Transverse colon (tissue), 4 donors: ENCODE data around the gene DDI2. TPM values are rescaled to one million over a fixed set of nuclear protein-coding genes. Genes with fewer than 3 reads are reported as not detected.

Experiments
- DNase-seq: peaks from one replicate; pipeline ENCODE4 v3.0.0-alpha.2; 2019
- H3K27ac ChIP-seq, 4 donors: fragments of 200-600 bp; sonication (generic); 2 replicates each; pipeline ENCODE4 v1.5.1; 2016 to 2018; ENCODE audit warnings: inconsistent platforms in 4 of 4
- H3K27me3 ChIP-seq: fragments of 200-600 bp; sonication (generic); 2 replicates; pipeline ENCODE4 v1.5.1; 2017; ENCODE audit warnings: inconsistent platforms
- H3K36me3 ChIP-seq, 4 donors: fragments of 200-600 bp; sonication (generic); 2 replicates each; pipeline ENCODE4 v1.5.1; 2017 to 2019; ENCODE audit warnings: inconsistent platforms in 4 of 4
- H3K4me1 ChIP-seq, 4 donors: fragments of 200-600 bp; sonication (generic); 2 replicates each; pipeline ENCODE4 v1.5.1; 2017 to 2020; ENCODE audit warnings: inconsistent platforms in 4 of 4
- H3K4me3 ChIP-seq, 4 donors: fragments of 200-600 bp; sonication (generic); 1 replicate in 1 of 4; 2 replicates in 3 of 4; pipeline versions ENCODE4 v1.5.1 to v1.6.1; 2017 to 2019; ENCODE audit warnings: inconsistent platforms in 4 of 4
- H3K9me3 ChIP-seq, 2 donors: fragments of 200-600 bp; sonication (generic); 2 replicates each; pipeline ENCODE4 v1.5.1; 2017 to 2019; ENCODE audit warnings: inconsistent platforms in 2 of 2
- CTCF ChIP-seq, 5 experiments: fragments of 200-600 bp in 3 of 5; fragments of 450-650 bp in 2 of 5; sonication (generic) in 3 of 5; IDR thresholded peaks; 1 replicate in 2 of 5; 2 replicates in 3 of 5; pipeline ENCODE4 v1.5.1; 2016 to 2017; ENCODE audit warnings: antibody characterized with exemption in 5 of 5, inconsistent platforms in 3 of 5, mild to moderate bottlenecking in 2 of 5, moderate library complexity in 1 of 5
- EP300 ChIP-seq: sonication (generic); formaldehyde crosslinking; IDR thresholded peaks from one replicate; pipeline ENCODE4 v1.6.1; 2017; ENCODE audit warnings: antibody characterized with exemption, low read depth
- POLR2A ChIP-seq: fragments of 450-650 bp; IDR thresholded peaks from one replicate; pipeline ENCODE4 v1.6.1; 2016; ENCODE audit warnings: antibody characterized with exemption, mild to moderate bottlenecking, moderate library complexity
- POLR2AphosphoS5 ChIP-seq, 3 donors: sonication (generic); formaldehyde crosslinking; IDR thresholded peaks; one replicate each; pipeline ENCODE4 v1.6.1; 2016; ENCODE audit warnings: antibody characterized with exemption in 3 of 3
- WGBS, 2 donors: methylation state at CpG; one replicate each; pipeline ENCODE4 v1.1.5; 2018; ENCODE audit warnings: low coverage in 1 of 2; 5-methylcytosine and 5-hydroxymethylcytosine counted together
- in situ Hi-C, 4 donors: fragments of 200-750 bp; cut with MboI; loops; one replicate each; pipeline versions ENCODE4 v1.15.0 to v1.15.1; 2017; ENCODE audit warnings: low sequenced_read_pairs in 3 of 4, low pct_ligation_motif_present in 1 of 4, low pct_unique_long_range_greater_than_20kb in 1 of 4
- intact Hi-C: fragments of 100-400 bp; cut with DNase I; formaldehyde crosslinking; loops from one replicate; pipeline ENCODE4 v1.15.1; 2023; ENCODE audit warnings: low total_unique reads
- total RNA-seq, 4 donors: library from RNA; depleted of rRNA; stranded (reverse); fragments of >200 nt; gene quantifications; one replicate each; pipeline ENCODE4 v1.1.0, GENCODE V29; 2016

The DDI2 gene
- total RNA-seq, 4 donors from 2014 or later, result 28.1 to 95.4 (median 42.9) TPM

- in situ Hi-C loops (no loop called here), intact Hi-C loops (no loop called here)
- no peak for DNase-seq
- Histone ChIP-seq H3K27me3 (no peaks in the 10 kb centered on the region), H3K36me3 (no peaks in the 10 kb centered on the region), H3K4me3 (no peak overlapping the region), H3K4me1 (peaks cover 7 to 37% (median 18%) of the 10 kb centered on the region in 4 donors), H3K27ac (peak overlapping the region; percentile 18 to 58 (median 36)), H3K9me3 (no peaks in the 10 kb centered on the region)
- TF ChIP-seq POLR2AphosphoS5 (IDR thresholded peaks at IDR 0.05) (no peak), POLR2A (no peak), CTCF (IDR thresholded peaks at IDR 0.05) (no peak), EP300 (no peak)
- 84% methylated on average over 7 of the region's 7 CpGs; no CpG with 5 or more reads in 1 of the 2 donors for WGBS, 2 donors
Measured at GRCh38 chr1:15680561-15681348, 63.5 kb downstream of the DDI2 start.

- no peak for TF ChIP-seq CTCF (IDR thresholded peaks at IDR 0.05)
- Histone ChIP-seq H3K27ac (peak overlapping the region; percentile 18 to 58 (median 36)), H3K9me3 (no peaks in the 10 kb centered on the region), H3K4me3 (no peak overlapping the region), H3K36me3 (no peaks in the 10 kb centered on the region), H3K4me1 (peaks cover 7 to 46% (median 21%) of the 10 kb centered on the region in 4 donors), H3K27me3 (no peaks in the 10 kb centered on the region)
- in situ Hi-C loops, result no loop called here
- intact Hi-C loops, result no loop called here
- DNase-seq, result no peak
- 87 to 90% methylated on average over 5 to 12 of the region's 12 CpGs for WGBS, 2 donors
Measured at GRCh38 chr1:15681349-15682292, 64.4 kb downstream of the DDI2 start.

- H3K27ac ChIP-seq, result peak overlapping the region; percentile 1 to 99 (median 92)
- no peak for DNase-seq
- in situ Hi-C loops (no loop called here), intact Hi-C loops (no loop called here)
- no peak overlapping the region for H3K4me3 ChIP-seq
- TF ChIP-seq POLR2A, result no peak
- TF ChIP-seq POLR2AphosphoS5 (IDR thresholded peaks at IDR 0.05), result no peak
- TF ChIP-seq CTCF (IDR thresholded peaks at IDR 0.05), result no peak
- TF ChIP-seq EP300, result no peak
- H3K4me1 ChIP-seq, result peaks cover 7 to 47% (median 21%) of the 10 kb centered on the region in 4 donors
- no peaks in the 10 kb centered on the region for H3K9me3 ChIP-seq
- 91 to 100% methylated on average over 3 to 4 of the region's 4 CpGs for WGBS, 2 donors
- H3K27me3 ChIP-seq, result no peaks in the 10 kb centered on the region
- H3K36me3 ChIP-seq, result no peaks in the 10 kb centered on the region
Measured at GRCh38 chr1:15682936-15683341, 65.7 kb downstream of the DDI2 start.
